WERI-Rb-1 (cell line): ENCODE data around the gene MYOC.

Experiments
- DNase-seq: peaks from one replicate; pipeline ENCODE4 v3.0.0-alpha.2; 2020
- H3K27ac ChIP-seq: fragments of 250-450 bp; sonication (Bioruptor Pico); 2 replicates; pipeline ENCODE4 v1.5.1; 2020; ENCODE audit warnings: mild to moderate bottlenecking, moderate library complexity
- H3K27me3 ChIP-seq: fragments of 250-450 bp; sonication (Bioruptor Pico); 2 replicates; pipeline ENCODE4 v1.5.1; 2021; ENCODE audit warnings: mild to moderate bottlenecking, low read depth, moderate library complexity; ENCODE audit not compliant: insufficient read depth, severe bottlenecking
- H3K36me3 ChIP-seq: fragments of 250-450 bp; sonication (Bioruptor Pico); 2 replicates; pipeline ENCODE4 v1.5.1; 2020; ENCODE audit warnings: mild to moderate bottlenecking, moderate library complexity
- H3K4me3 ChIP-seq: 2 replicates; pipeline ENCODE4 v1.5.1; 2011; ENCODE audit warnings: low read depth, mild to moderate bottlenecking, control low read depth, low read length
- H3K9me3 ChIP-seq: fragments of 250-450 bp; sonication (Bioruptor Pico); 2 replicates; pipeline ENCODE4 v1.5.1; 2021; ENCODE audit warnings: mild to moderate bottlenecking, moderate library complexity; ENCODE audit not compliant: severe bottlenecking
- CTCF ChIP-seq: IDR thresholded peaks from 2 replicates; pipeline ENCODE4 v1.5.1; 2011; ENCODE audit warnings: low read depth, mild to moderate bottlenecking, control low read depth, inconsistent platforms, low read length

The MYOC gene

GRCh38 chr1:171654942-171655745 is 2.7 kb upstream of the MYOC start:
- peak; percentile 76 for TF ChIP-seq CTCF
- no peak overlapping the region for H3K4me3 ChIP-seq
- H3K9me3 ChIP-seq = no peaks in the 10 kb centered on the region
- no peak overlapping the region for H3K27ac ChIP-seq
- no peaks in the 10 kb centered on the region for H3K27me3 ChIP-seq
- H3K36me3 ChIP-seq = no peaks in the 10 kb centered on the region
- DNase-seq = peak; percentile 49

DNA sequence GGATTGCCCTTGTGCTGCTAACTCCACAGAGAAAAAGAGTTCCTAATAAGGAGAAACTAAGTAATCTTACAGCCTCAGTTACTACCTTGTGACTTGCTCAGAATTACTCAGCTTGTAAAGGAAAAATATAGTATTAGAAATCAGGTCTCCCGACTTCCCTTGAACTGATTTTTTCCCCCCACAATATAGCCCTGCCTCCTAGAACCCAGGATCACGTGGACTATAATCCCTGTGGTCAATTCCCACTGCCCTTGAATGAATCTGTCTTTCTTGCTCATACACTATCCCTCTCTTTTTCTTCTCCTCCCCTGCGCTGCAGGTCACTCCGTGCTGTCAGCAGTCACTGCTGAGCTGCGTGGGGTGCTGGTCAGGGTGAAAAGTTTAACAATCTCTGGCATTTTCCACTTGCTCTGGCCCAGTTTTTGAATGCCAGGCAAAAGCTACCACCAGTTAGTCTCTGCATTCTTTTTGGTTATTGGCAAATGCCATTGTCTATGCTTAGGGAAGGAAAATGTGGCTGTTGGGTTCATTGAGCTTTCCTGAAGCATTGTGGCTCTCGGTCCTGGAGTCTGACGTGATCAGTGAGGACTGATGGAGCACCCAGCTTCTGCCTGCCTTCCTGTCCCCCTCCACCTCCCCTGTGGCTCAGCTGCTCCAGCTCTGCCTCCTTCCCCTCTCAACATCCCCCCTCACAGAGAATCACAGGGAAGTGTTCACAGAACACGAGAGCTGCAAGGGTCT is 1.9 kb upstream of the MYOC start:
- TF ChIP-seq CTCF = no peak
- H3K27ac ChIP-seq = peak overlapping the region; percentile 6
- H3K36me3 ChIP-seq = no peaks in the 10 kb centered on the region
- H3K27me3 ChIP-seq = no peaks in the 10 kb centered on the region
- H3K9me3 ChIP-seq = no peaks in the 10 kb centered on the region
- DNase-seq = no peak
- no peak overlapping the region for H3K4me3 ChIP-seq

DNA sequence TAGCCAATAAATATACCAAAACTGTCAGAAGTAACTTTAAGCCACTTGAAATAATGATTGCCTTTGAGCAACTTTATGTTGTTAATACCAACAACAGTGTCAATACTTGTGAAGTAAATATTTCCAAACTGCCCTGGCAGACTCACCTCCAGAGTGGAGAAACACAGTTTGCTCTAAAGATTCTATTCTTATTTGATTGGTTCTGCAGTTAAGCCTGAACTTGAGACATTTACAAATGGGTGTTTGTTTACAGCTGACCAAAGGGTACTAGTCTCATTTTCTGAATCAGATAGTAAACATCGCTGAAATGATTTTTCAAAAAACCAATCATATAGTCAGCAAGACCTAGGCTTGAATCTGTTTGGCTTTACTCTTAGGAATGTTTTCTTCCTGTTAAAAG is 1.3 kb upstream of the MYOC start:
- no peaks in the 10 kb centered on the region for H3K27me3 ChIP-seq
- H3K36me3 ChIP-seq = no peaks in the 10 kb centered on the region
- no peak overlapping the region for H3K4me3 ChIP-seq
- H3K9me3 ChIP-seq = no peaks in the 10 kb centered on the region
- no peak for TF ChIP-seq CTCF
- H3K27ac ChIP-seq = no peak overlapping the region
- DNase-seq = no peak

- no peak overlapping the region for H3K27ac ChIP-seq
- DNase-seq = no peak
- H3K36me3 ChIP-seq = no peaks in the 10 kb centered on the region
- H3K9me3 ChIP-seq = no peaks in the 10 kb centered on the region
- TF ChIP-seq CTCF = no peak
- no peaks in the 10 kb centered on the region for H3K27me3 ChIP-seq
- H3K4me3 ChIP-seq = no peak overlapping the region
Observed at GRCh38 chr1:171646249-171646560, 6.3 kb downstream of the MYOC start.

GRCh38 chr1:171645553-171646248 is 6.8 kb downstream of the MYOC start:
- peak; percentile 29 for DNase-seq

More at GRCh38 chr1:171645553-171646248, 6.8 kb downstream of the MYOC start:
- Histone ChIP-seq H3K4me3 (no peak overlapping the region), H3K27ac (no peak overlapping the region), H3K9me3 (no peaks in the 10 kb centered on the region), H3K27me3 (no peaks in the 10 kb centered on the region), H3K36me3 (no peaks in the 10 kb centered on the region)
- no peak for TF ChIP-seq CTCF
